Left hindlimb (tissue), 1 donor: Measurements from ENCODE around the gene NELL1.
"Not testable (repeated sequence)": the region's sequence is repeated elsewhere in the genome, so short reads cannot be mapped to it uniquely, and the experiment has no call there.

ENCODE experiments used
- DNase-seq: peaks from one replicate; pipeline ENCODE4 v3.0.0-alpha.2; 2018

NELL1 gene

GRCh38 chr11:20771681-20772080, 102.3 kb downstream of the NELL1 start:
- DNase-seq = no peak

- DNase-seq = no peak
These were observed 105.9 kb downstream of the NELL1 start for GRCh38 chr11:20775331-20775730.

GRCh38 chr11:20782775-20783174, 113.4 kb downstream of the NELL1 start:
- no peak for DNase-seq

GRCh38 chr11:20783220-20783619, 113.8 kb downstream of the NELL1 start:
- DNase-seq = no peak

- DNase-seq = no peak
These were observed 121.2 kb downstream of the NELL1 start for GRCh38 chr11:20790622-20791021.

GRCh38 chr11:20795005-20795404, 125.6 kb downstream of the NELL1 start:
- no peak for DNase-seq

GRCh38 chr11:20808328-20808727, 138.9 kb downstream of the NELL1 start:
- DNase-seq = no peak

- DNase-seq = no peak
These were observed 151.7 kb downstream of the NELL1 start for GRCh38 chr11:20821046-20821445.

GRCh38 chr11:20821470-20821869, 152.1 kb downstream of the NELL1 start:
- no peak for DNase-seq

- DNase-seq = no peak
These were observed 155.4 kb downstream of the NELL1 start for GRCh38 chr11:20824773-20825172.

GRCh38 chr11:20835561-20835960, 166.2 kb downstream of the NELL1 start:
- no peak for DNase-seq

GRCh38 chr11:20839231-20839630, 169.8 kb downstream of the NELL1 start:
- no peak for DNase-seq

GRCh38 chr11:20840341-20840740, 171.0 kb downstream of the NELL1 start:
- no peak for DNase-seq

GRCh38 chr11:20844216-20844615, 174.8 kb downstream of the NELL1 start:
- DNase-seq = no peak

- no peak for DNase-seq
These were observed 175.2 kb downstream of the NELL1 start for GRCh38 chr11:20844630-20845029.

GRCh38 chr11:20854215-20854955, 185.0 kb downstream of the NELL1 start:
- DNase-seq = no peak

GRCh38 chr11:20861322-20861721, 191.9 kb downstream of the NELL1 start:
- DNase-seq = no peak

- not testable (repeated sequence) for DNase-seq
These were observed 192.9 kb downstream of the NELL1 start for GRCh38 chr11:20862263-20862662.

GRCh38 chr11:20864628-20865027, 195.2 kb downstream of the NELL1 start:
- DNase-seq = no peak

GRCh38 chr11:20865161-20865560, 195.8 kb downstream of the NELL1 start:
- DNase-seq = no peak

GRCh38 chr11:20869123-20869522, 199.7 kb downstream of the NELL1 start:
- DNase-seq = no peak

- no peak for DNase-seq
These were observed 203.7 kb downstream of the NELL1 start for GRCh38 chr11:20873054-20873453.

GRCh38 chr11:20874358-20874757, 205.0 kb downstream of the NELL1 start:
- DNase-seq = no peak

- no peak for DNase-seq
These were observed 206.5 kb downstream of the NELL1 start for GRCh38 chr11:20875889-20876288.

GRCh38 chr11:20876738-20877137, 207.4 kb downstream of the NELL1 start:
- no peak for DNase-seq
